HUES6 (cell line): ENCODE measurements around the gene SVEP1.

Experiments
- H3K27ac ChIP-seq: 2 replicates; pipeline ENCODE4 v1.7.0; 2013; ENCODE audit warnings: low read depth, mild to moderate bottlenecking, low read length, inconsistent platforms
- H3K27me3 ChIP-seq: 2 replicates; pipeline ENCODE4 v1.6.1; 2013; ENCODE audit warnings: low read length; ENCODE audit not compliant: control insufficient read depth, insufficient read depth
- H3K36me3 ChIP-seq: 2 replicates; pipeline ENCODE4 v1.6.1; 2013; ENCODE audit warnings: low read length; ENCODE audit not compliant: control insufficient read depth, insufficient read depth
- H3K4me1 ChIP-seq: 2 replicates; pipeline ENCODE4 v1.6.1; 2013; ENCODE audit warnings: low read length; ENCODE audit not compliant: control insufficient read depth, insufficient read depth
- H3K4me3 ChIP-seq: 2 replicates; pipeline ENCODE4 v1.5.1; 2013; ENCODE audit warnings: low read depth, low read length
- H3K9ac ChIP-seq: one replicate; pipeline ENCODE4 v1.6.1; 2013; ENCODE audit warnings: mild to moderate bottlenecking, low read length
- H3K9me3 ChIP-seq: 2 replicates; pipeline ENCODE4 v1.6.1; 2013; ENCODE audit warnings: low read depth, low read length; ENCODE audit not compliant: control insufficient read depth, insufficient read depth

The SVEP1 gene

GRCh38 chr9:110579862-110580219, 300 bp upstream of the SVEP1 start:
- Histone ChIP-seq H3K36me3 (no peaks in the 10 kb centered on the region), H3K9ac (peak overlapping the region; percentile 51), H3K27me3 (peaks cover 48% of the 10 kb centered on the region), H3K4me1 (peaks cover 30% of the 10 kb centered on the region), H3K9me3 (no peaks in the 10 kb centered on the region), H3K27ac (no peak overlapping the region), H3K4me3 (peak overlapping the region; percentile 79)

GRCh38 chr9:110578575-110579033, 937 bp downstream of the SVEP1 start:
- H3K9me3 ChIP-seq: no peaks in the 10 kb centered on the region
- H3K27ac ChIP-seq: no peak overlapping the region
- peak overlapping the region; percentile 51 for H3K9ac ChIP-seq
- peak overlapping the region; percentile 79 for H3K4me3 ChIP-seq
- peaks cover 48% of the 10 kb centered on the region for H3K27me3 ChIP-seq
- H3K36me3 ChIP-seq: no peaks in the 10 kb centered on the region
- H3K4me1 ChIP-seq: peaks cover 30% of the 10 kb centered on the region

- peaks cover 38% of the 10 kb centered on the region for H3K27me3 ChIP-seq
- no peak overlapping the region for H3K9ac ChIP-seq
- peaks cover 10% of the 10 kb centered on the region for H3K4me1 ChIP-seq
- no peak overlapping the region for H3K27ac ChIP-seq
- H3K9me3 ChIP-seq: no peaks in the 10 kb centered on the region
- no peaks in the 10 kb centered on the region for H3K36me3 ChIP-seq
- no peak overlapping the region for H3K4me3 ChIP-seq
These were observed 3.6 kb downstream of the SVEP1 start for GRCh38 chr9:110575945-110576344.

- H3K27ac ChIP-seq: no peak overlapping the region
- H3K9me3 ChIP-seq: no peaks in the 10 kb centered on the region
- H3K27me3 ChIP-seq: peaks cover 31% of the 10 kb centered on the region
- H3K36me3 ChIP-seq: no peaks in the 10 kb centered on the region
- no peak overlapping the region for H3K9ac ChIP-seq
- peaks cover 3% of the 10 kb centered on the region for H3K4me1 ChIP-seq
- H3K4me3 ChIP-seq: no peak overlapping the region
These were observed 4.4 kb downstream of the SVEP1 start for GRCh38 chr9:110575169-110575568.

GRCh38 chr9:110573305-110573704, 6.2 kb downstream of the SVEP1 start:
- Histone ChIP-seq H3K36me3 (no peaks in the 10 kb centered on the region), H3K27ac (no peak overlapping the region), H3K4me3 (no peak overlapping the region), H3K4me1 (no peaks in the 10 kb centered on the region; the same call in 1 of the 2 replicates), H3K27me3 (peaks cover 12% of the 10 kb centered on the region), H3K9me3 (no peaks in the 10 kb centered on the region), H3K9ac (no peak overlapping the region)

- Histone ChIP-seq H3K9ac (no peak overlapping the region), H3K36me3 (no peaks in the 10 kb centered on the region), H3K9me3 (no peaks in the 10 kb centered on the region), H3K27ac (no peak overlapping the region), H3K4me3 (no peak overlapping the region), H3K27me3 (no peaks in the 10 kb centered on the region), H3K4me1 (no peaks in the 10 kb centered on the region; the same call in 1 of the 2 replicates)
These were observed 7.6 kb downstream of the SVEP1 start for GRCh38 chr9:110571801-110572483.

GRCh38 chr9:110566156-110566555, 13.4 kb downstream of the SVEP1 start:
- Histone ChIP-seq H3K27me3 (no peaks in the 10 kb centered on the region), H3K36me3 (no peaks in the 10 kb centered on the region), H3K4me1 (no peaks in the 10 kb centered on the region), H3K9me3 (no peaks in the 10 kb centered on the region), H3K27ac (no peak overlapping the region), H3K4me3 (no peak overlapping the region), H3K9ac (no peak overlapping the region)

GRCh38 chr9:110561826-110562225, 17.7 kb downstream of the SVEP1 start:
- H3K36me3 ChIP-seq: no peaks in the 10 kb centered on the region
- no peaks in the 10 kb centered on the region for H3K27me3 ChIP-seq
- H3K27ac ChIP-seq: no peak overlapping the region
- no peaks in the 10 kb centered on the region for H3K9me3 ChIP-seq
- H3K4me3 ChIP-seq: no peak overlapping the region
- H3K9ac ChIP-seq: no peak overlapping the region
- no peaks in the 10 kb centered on the region for H3K4me1 ChIP-seq

GRCh38 chr9:110559869-110560268, 19.7 kb downstream of the SVEP1 start:
- H3K27ac ChIP-seq: no peak overlapping the region
- H3K36me3 ChIP-seq: no peaks in the 10 kb centered on the region
- no peak overlapping the region for H3K4me3 ChIP-seq
- no peaks in the 10 kb centered on the region for H3K27me3 ChIP-seq
- H3K9me3 ChIP-seq: no peaks in the 10 kb centered on the region
- no peaks in the 10 kb centered on the region for H3K4me1 ChIP-seq
- H3K9ac ChIP-seq: no peak overlapping the region

- no peaks in the 10 kb centered on the region for H3K9me3 ChIP-seq
- H3K27ac ChIP-seq: no peak overlapping the region
- H3K36me3 ChIP-seq: no peaks in the 10 kb centered on the region
- H3K4me1 ChIP-seq: no peaks in the 10 kb centered on the region
- H3K4me3 ChIP-seq: no peak overlapping the region
- no peaks in the 10 kb centered on the region for H3K27me3 ChIP-seq
- H3K9ac ChIP-seq: no peak overlapping the region
These were observed 23.8 kb downstream of the SVEP1 start for GRCh38 chr9:110555551-110556331.

GRCh38 chr9:110546411-110546871, 33.1 kb downstream of the SVEP1 start:
- H3K27ac ChIP-seq: no peak overlapping the region
- H3K4me3 ChIP-seq: no peak overlapping the region
- no peaks in the 10 kb centered on the region for H3K36me3 ChIP-seq
- H3K9me3 ChIP-seq: no peaks in the 10 kb centered on the region
- H3K27me3 ChIP-seq: no peaks in the 10 kb centered on the region
- H3K9ac ChIP-seq: no peak overlapping the region
- peaks cover 10% of the 10 kb centered on the region for H3K4me1 ChIP-seq
